GM12878 (cell line): ENCODE results near the gene BACE1-AS.

Source experiments
- CBFB ChIP-seq: IDR thresholded peaks from 2 replicates; pipeline ENCODE4 v1.6.1; 2016; ENCODE audit warnings: antibody characterized with exemption, low read depth
- CTCF ChIP-seq, 3 experiments: IDR thresholded peaks in 2 of 3; conservative IDR thresholded peaks in 1 of 3; 2 replicates each; pipeline ENCODE4 v1.5.1; 2011; ENCODE audit warnings: low read depth in 3 of 3, low read length in 3 of 3, mild to moderate bottlenecking in 3 of 3, control low read depth in 2 of 3, moderate library complexity in 2 of 3, inconsistent platforms in 1 of 3, mixed read lengths in 1 of 3; ENCODE audit not compliant: control insufficient read depth in 2 of 3, insufficient read depth in 1 of 3; ENCODE audit errors: extremely low read depth in 1 of 3
- ELK1 ChIP-seq: IDR thresholded peaks from 2 replicates; pipeline ENCODE4 v1.6.1; 2012; ENCODE audit warnings: low read depth, low read length, improper control_type of control experiment
- HDAC6 ChIP-seq: fragments of 200-600 bp; sonication (generic); IDR thresholded peaks from one replicate; pipeline ENCODE4 v1.8.0; 2017; ENCODE audit warnings: antibody characterized with exemption; ENCODE audit not compliant: unreplicated experiment
- KAT2A ChIP-seq: conservative IDR thresholded peaks from 2 replicates; pipeline ENCODE4 v1.6.1; 2011; ENCODE audit warnings: low read depth, low read length; ENCODE audit not compliant: control insufficient read depth
- NR2C2 ChIP-seq: IDR thresholded peaks from 2 replicates; pipeline ENCODE4 v1.6.1; 2011; ENCODE audit warnings: borderline replicate concordance, low read depth; ENCODE audit not compliant: control insufficient read depth, insufficient read length
- POLR2AphosphoS5 ChIP-seq: IDR thresholded peaks from 2 replicates; pipeline ENCODE4 v1.6.1; 2011; ENCODE audit warnings: mild to moderate bottlenecking, low read length, inconsistent platforms
- RAD21 ChIP-seq: IDR thresholded peaks from 2 replicates; pipeline ENCODE4 v1.6.1; 2011; ENCODE audit warnings: mild to moderate bottlenecking, low read depth, low read length, moderate library complexity; ENCODE audit not compliant: insufficient read depth
- REST ChIP-seq: IDR thresholded peaks from 2 replicates; pipeline ENCODE4 v1.6.1; 2012; ENCODE audit warnings: mild to moderate bottlenecking, low read depth, low read length
- STAT3 ChIP-seq: IDR thresholded peaks from 2 replicates; pipeline ENCODE4 v1.6.1; 2011; ENCODE audit warnings: low read depth, low read length, improper control_type of control experiment
- SUZ12 ChIP-seq: fragments of 200-600 bp; sonication (generic); IDR thresholded peaks from one replicate; pipeline ENCODE4 v1.6.1; 2018; ENCODE audit warnings: antibody characterized with exemption, mild to moderate bottlenecking; ENCODE audit not compliant: unreplicated experiment
- ZNF24 ChIP-seq: fragments of 450-650 bp; IDR thresholded peaks from 2 replicates; pipeline ENCODE4 v1.6.1; 2017; ENCODE audit warnings: antibody characterized with exemption, mild to moderate bottlenecking
- TF ChIP-seq, protein P1 (sequence below): IDR thresholded peaks from 2 replicates; pipeline ENCODE4 v1.6.1; 2011; ENCODE audit warnings: low read depth, mild to moderate bottlenecking, low read length, moderate library complexity, borderline replicate concordance; ENCODE audit errors: extremely low read depth

DNA sequence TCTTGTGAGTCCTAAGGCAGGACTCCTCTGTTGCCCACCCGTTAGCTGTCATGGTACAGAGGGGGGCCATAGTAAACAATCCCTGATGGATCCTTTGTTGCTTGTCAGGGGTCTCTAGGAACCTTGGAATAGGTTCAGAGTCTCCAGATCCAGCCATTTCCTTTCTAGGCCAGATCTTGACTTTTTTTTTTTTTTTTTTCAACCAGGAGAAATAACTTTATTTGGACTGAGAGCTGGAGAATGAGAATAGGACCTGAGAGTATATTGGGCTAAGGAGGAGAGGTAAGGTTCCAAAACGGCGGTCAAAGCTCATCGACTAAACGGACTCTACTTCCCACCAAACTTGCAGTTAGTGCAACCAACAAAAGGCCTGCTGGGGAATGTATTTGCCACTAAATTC lies 44.3 kb downstream of the BACE1-AS start:
- TF ChIP-seq ELK1 (no peak), CTCF (IDR thresholded peaks at IDR 0.05 in 2 of 3, conservative IDR thresholded peaks at IDR 0.05 in 1 of 3; ENCODE audit: control insufficient read depth in 2 of 3, extremely low read depth in 1 of 3, insufficient read depth in 1 of 3, low read depth in 3 of 3, low read length in 3 of 3) (no peak), REST (no peak), KAT2A (no peak), CBFB (no peak), RAD21 (no peak), HDAC6 (no peak), POLR2AphosphoS5 (no peak), ZNF24 (no peak), NR2C2 (no peak), SUZ12 (no peak), STAT3 (no peak)
- TF ChIP-seq, protein P1, sequence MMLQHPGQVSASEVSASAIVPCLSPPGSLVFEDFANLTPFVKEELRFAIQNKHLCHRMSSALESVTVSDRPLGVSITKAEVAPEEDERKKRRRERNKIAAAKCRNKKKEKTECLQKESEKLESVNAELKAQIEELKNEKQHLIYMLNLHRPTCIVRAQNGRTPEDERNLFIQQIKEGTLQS: no peak
